ENCODE measurements around the gene FRYL. TPM values are rescaled to one million over a fixed set of nuclear protein-coding genes. Genes with fewer than 3 reads are reported as not detected.
"Not testable (repeated sequence)": the region's sequence is repeated elsewhere in the genome, so short reads cannot be mapped to it uniquely, and the experiment has no call there.

The FRYL gene
- total RNA-seq, 4 donors from 2014 or later = 51.1 to 96.5 (median 70.6) TPM

DNA sequence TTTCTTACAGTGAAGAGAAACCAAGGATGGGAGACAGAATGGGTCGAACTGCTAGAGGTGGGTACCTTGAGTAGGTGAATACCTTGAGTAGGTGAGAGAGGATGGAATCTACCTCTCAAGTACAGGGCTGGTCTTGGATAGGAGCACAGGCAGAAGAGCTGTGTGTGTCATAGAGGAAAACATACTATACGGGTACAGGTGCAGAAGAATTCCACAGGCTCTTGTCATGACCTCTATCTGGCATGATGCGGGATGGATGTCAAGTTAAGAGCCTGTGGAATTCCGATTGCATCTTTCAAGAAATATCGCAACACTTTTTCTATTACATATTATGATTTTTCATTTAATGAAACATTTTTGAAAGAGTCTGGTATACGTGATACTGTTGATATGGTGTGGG is 32.8 kb upstream of the FRYL start:
- intact Hi-C loops (cut with DNase I; ENCODE audit: low total_unique reads) = no loop called here
- TF ChIP-seq, protein P1, sequence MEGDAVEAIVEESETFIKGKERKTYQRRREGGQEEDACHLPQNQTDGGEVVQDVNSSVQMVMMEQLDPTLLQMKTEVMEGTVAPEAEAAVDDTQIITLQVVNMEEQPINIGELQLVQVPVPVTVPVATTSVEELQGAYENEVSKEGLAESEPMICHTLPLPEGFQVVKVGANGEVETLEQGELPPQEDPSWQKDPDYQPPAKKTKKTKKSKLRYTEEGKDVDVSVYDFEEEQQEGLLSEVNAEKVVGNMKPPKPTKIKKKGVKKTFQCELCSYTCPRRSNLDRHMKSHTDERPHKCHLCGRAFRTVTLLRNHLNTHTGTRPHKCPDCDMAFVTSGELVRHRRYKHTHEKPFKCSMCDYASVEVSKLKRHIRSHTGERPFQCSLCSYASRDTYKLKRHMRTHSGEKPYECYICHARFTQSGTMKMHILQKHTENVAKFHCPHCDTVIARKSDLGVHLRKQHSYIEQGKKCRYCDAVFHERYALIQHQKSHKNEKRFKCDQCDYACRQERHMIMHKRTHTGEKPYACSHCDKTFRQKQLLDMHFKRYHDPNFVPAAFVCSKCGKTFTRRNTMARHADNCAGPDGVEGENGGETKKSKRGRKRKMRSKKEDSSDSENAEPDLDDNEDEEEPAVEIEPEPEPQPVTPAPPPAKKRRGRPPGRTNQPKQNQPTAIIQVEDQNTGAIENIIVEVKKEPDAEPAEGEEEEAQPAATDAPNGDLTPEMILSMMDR (IDR thresholded peaks at IDR 0.05) = no peak
- TF ChIP-seq POLR2A (IDR thresholded peaks at IDR 0.05) = no peak
- H3K4me3 ChIP-seq (ENCODE audit: low read depth, poor library complexity, severe bottlenecking) = no peak overlapping the region
- no peak for DNase-seq (ENCODE audit: low spot score in 2 of 2)
- 75 to 77% methylated on average over 6 of the region's 6 CpGs for WGBS, 2 donors

DNA sequence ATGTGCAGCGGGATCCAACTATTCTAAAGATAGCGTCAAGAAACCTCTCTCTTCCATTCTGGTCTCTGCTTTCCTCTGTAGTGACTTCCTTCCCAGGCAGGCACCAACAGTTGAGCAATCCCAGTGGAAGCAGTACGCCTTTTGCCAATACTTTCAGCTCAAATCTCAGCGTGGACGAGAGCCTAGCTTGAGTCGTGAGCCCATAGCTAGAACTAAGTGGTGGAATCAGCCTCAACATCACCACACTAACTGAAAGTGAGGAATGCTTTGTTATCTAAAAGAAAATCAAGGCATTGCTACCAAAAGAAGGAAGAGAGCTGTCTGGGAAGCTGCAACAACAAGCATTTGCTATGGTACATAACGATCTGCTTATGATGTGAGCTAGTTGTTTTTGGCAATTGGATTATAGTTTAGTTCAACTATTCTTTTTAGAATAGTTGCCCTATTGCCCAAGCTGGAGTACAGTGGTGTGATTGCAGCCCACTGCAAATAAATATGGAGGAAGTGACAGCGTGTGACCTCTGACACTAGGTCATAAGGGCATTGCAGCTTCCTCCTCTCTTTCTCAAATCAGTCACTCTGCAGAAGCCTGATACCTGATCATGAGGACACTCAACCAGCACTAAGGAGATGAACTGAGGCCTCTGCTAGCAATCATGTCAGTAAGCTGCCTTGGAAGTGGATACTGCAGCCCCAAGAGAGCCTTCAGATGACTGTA is 24.7 kb upstream of the FRYL start:
- no peak for DNase-seq (ENCODE audit: low spot score in 2 of 2)
- TF ChIP-seq, protein P1 (IDR thresholded peaks at IDR 0.05) = no peak
- TF ChIP-seq POLR2A (IDR thresholded peaks at IDR 0.05) = no peak
- H3K4me3 ChIP-seq (ENCODE audit: low read depth, poor library complexity, severe bottlenecking) = no peak overlapping the region
- intact Hi-C loops (cut with DNase I; ENCODE audit: low total_unique reads) = no loop called here
- WGBS, 2 donors = 81 to 85% methylated on average over 8 of the region's 8 CpGs

DNA sequence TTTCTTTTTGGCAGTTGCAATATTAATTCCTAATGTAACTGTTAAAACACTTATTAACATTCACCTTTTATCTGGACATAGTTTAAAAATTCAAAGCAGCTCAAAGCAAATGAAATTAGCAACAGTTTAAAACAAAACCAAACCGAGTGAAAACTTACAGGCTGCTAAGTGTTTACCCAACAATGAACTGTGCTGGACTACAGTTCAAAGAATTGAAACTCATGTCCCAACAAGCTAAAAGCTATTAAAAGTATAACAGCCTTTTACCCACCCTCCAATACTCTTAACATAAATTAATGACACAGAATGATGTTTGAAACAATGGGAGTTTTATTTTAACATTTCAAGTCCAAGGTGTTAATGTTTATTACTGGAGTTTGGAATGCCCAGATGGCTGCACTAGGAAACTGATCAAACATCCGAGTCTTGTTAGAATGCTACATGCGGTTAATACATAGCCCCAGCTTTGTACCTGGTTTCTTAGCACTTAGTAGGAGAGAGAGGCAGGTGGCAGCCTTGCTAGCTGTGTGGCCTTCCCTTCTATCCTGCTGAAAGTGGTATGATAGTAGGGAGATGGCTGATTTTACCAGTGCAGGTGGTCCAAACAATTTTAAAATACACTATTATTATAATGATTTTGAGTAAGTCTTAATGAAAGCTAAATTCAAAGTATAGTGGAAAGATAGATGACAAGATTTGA is 21.1 kb upstream of the FRYL start:
- no peak overlapping the region for H3K4me3 ChIP-seq (ENCODE audit: low read depth, poor library complexity, severe bottlenecking)
- DNase-seq (ENCODE audit: low spot score in 2 of 2) = no peak
- intact Hi-C loops (cut with DNase I; ENCODE audit: low total_unique reads) = no loop called here
- WGBS, 2 donors = 46 to 54% methylated on average over 3 of the region's 3 CpGs
- TF ChIP-seq POLR2A (IDR thresholded peaks at IDR 0.05) = no peak
- TF ChIP-seq, protein P1 (IDR thresholded peaks at IDR 0.05) = no peak

DNA sequence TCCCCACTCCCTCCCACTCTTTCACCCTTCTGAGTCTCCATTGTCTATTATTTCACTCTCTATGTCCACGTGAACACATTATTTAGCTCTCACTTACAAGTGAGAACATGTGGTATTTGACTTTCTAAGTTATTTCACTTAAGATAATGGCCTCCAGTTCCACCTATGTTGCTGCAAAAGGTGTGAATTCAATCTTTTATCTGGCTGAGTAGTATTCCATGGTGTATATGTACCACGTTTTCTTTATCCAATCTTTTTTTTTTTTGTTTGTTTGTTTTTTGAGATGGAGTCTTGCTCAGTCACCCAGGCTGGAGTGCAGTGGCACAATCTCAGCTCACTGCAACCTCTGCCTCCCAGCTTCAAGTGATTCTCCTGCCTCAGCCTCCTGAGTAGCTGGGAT is 20.1 kb upstream of the FRYL start:
- intact Hi-C loops (cut with DNase I; ENCODE audit: low total_unique reads); DNase-seq (ENCODE audit: low spot score in 2 of 2); H3K4me3 ChIP-seq (ENCODE audit: low read depth, poor library complexity, severe bottlenecking): not testable (repeated sequence)
- WGBS, 2 donors = 82 to 95% methylated on average over 2 of the region's 2 CpGs

DNA sequence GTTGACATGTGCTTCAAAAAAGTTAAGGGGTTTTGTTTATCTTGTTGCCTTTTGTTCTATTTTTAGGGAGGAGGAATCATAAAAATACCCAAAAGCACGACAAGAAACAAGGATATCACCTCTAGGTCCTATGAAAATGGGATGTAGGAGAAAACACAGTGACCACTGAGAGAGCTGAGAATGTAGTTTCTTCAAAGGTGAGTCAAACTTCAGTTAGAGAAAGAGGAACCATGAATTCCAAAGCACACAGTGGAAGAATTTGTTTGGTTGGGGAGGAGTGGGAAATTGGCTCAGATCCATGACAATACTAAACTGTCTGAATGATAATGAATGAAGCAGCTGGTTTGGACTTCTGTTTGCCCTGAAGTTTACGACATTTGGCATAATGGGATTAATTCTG is 19.1 kb upstream of the FRYL start:
- no peak overlapping the region for H3K4me3 ChIP-seq (ENCODE audit: low read depth, poor library complexity, severe bottlenecking)
- WGBS, 2 donors = 63 to 69% methylated on average over 2 of the region's 2 CpGs
- no peak for DNase-seq (ENCODE audit: low spot score in 2 of 2)
- TF ChIP-seq, protein P1 (IDR thresholded peaks at IDR 0.05) = no peak
- no peak for TF ChIP-seq POLR2A (IDR thresholded peaks at IDR 0.05)
- intact Hi-C loops (cut with DNase I; ENCODE audit: low total_unique reads) = no loop called here

DNA sequence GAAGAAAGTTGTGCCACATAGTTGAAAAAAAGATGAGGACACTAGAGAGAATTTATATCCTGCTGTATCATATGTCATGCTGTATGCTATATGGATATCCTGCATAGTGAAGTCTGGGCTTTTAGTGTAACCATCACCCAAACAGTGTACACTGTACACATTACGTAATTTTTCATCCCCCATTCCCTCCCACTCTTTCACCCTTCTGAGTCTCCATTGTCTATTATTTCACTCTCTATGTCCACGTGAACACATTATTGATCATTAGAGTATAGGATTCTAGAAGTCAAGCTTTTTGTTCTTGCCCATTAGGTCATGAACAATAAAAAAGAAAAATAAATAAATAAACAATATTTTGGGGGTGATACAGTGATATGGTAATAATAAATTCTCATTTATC is 18.0 kb upstream of the FRYL start:
- DNase-seq (ENCODE audit: low spot score in 2 of 2) = no peak
- 87 to 90% methylated on average over 2 of the region's 2 CpGs for WGBS, 2 donors
- intact Hi-C loops (cut with DNase I; ENCODE audit: low total_unique reads) = no loop called here
- no peak overlapping the region for H3K4me3 ChIP-seq (ENCODE audit: low read depth, poor library complexity, severe bottlenecking)
- TF ChIP-seq, protein P1 (IDR thresholded peaks at IDR 0.05) = no peak
- no peak for TF ChIP-seq POLR2A (IDR thresholded peaks at IDR 0.05)

Data from lower leg skin (tissue), 4 donors.